ENCODE data around the gene ZNF829.
A peak's percentile ranks its signal among the peaks of the same experiment; 100 is the strongest.

ZNF829 gene

DNA sequence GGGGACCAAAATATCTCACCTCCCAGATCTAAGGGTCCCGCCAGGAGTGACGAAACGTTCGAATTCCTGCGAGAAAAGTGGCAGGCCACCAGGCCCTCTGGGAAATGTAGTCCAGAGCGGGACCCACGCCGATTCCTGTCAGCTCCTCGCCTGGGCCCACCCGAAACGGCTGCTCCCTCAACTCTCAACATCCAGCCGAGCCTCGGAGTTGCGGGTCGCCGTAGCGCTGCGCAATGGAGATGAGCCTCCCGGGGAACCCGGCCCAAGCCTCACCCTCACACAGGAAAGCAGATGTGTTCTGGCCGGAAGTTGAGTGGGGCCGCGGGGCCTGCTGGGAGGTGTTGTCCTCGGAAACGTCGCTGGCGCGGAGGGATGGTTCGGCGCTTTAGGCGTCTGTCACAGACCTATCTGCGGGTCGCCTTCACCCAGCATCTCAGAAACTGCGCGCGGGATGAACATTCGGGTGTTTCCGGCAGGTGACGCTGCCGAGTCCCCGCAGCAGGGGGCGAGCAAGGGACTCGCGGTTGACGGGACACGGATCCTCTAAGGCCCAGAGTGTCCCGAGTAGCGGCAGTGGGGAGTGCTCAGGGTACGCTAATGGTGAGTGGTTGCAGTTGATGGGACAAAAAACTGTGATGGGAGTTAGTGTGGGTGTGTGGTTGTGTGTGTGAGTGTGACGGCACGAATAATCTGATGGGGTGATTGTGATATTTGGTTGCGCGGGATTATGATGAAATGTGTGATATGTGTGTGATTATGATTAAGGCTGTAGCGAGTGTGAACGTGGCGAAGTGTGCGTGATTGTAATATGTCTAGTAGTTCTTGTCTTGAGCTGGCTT, at the start of gene ZNF829, which contains the start of gene ZNF568:
ZNF829 (minus strand) TSS at position 300 of the 839 bp plus-strand sequence. CDS start 1,124 bp downstream, outside the sequence.
ZNF568 (plus strand) TSS at position 341 of the 839 bp plus-strand sequence. CDS start 6,439 bp downstream, outside the sequence.
- peak; percentile 89 for DNase-seq

DNA sequence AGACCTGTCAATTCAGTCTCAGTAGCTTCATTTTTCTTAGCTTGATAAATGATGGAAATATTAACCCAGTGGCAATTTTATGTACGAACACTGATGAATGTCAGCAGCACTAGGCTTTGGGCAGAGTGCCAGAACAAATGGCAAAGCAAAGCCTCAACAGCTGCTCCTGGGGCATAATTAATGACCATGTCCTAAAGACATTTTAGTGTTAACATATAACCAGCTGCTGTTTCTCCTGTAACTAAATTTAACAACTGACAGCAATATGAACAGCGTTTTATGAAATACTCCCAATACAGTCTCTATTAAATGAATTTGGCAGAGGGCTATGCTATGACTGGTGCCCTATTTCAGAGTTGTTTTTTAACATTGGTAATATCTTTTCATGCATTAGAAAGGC, 47.2 kb upstream of the ZNF829 start:
- no peak for DNase-seq

DNA sequence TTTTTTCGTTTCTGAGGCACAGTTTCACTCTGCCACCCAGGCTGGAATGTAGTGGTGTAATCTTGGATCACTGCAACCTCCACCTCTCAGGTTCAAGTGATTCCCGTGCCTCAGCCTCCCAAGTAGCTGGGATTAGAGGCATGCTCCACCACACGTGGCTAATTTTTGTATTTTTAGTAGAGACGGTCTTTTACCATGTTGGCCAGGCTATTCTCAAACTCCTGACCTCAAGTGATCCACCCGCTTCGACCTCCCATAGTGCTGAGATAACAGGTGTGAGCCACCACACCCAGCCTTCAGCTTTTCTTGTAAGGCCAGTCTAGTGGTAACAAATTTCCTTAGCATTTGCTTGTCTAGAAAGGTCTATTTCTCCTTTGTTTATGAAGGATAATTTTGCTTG, 46.3 kb upstream of the ZNF829 start:
- no peak for DNase-seq

DNA sequence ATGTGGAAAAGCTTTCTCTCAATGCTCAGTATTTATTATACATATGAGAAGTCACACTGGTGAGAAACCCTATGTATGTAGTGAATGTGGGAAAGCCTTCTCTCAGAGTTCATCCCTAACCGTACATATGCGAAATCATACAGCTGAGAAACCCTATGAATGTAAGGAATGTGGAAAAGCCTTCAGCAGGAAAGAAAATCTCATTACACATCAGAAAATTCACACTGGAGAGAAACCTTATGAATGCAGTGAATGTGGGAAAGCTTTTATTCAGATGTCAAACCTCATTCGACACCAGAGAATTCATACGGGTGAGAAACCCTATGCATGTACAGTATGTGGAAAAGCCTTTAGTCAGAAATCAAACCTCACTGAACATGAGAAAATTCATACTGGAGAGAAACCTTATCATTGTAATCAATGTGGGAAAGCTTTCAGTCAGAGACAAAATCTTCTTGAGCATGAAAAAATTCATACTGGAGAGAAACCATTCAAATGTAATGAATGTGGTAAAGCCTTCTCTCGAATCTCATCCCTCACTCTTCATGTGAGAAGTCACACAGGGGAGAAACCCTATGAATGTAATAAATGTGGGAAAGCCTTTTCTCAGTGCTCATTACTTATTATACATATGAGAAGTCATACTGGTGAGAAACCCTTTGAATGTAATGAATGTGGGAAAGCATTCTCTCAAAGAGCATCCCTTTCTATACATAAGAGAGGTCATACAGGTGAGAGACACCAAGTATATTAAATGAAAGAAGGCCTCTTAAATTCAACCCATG, 34.4 kb upstream of the ZNF829 start:
- no peak for DNase-seq

DNA sequence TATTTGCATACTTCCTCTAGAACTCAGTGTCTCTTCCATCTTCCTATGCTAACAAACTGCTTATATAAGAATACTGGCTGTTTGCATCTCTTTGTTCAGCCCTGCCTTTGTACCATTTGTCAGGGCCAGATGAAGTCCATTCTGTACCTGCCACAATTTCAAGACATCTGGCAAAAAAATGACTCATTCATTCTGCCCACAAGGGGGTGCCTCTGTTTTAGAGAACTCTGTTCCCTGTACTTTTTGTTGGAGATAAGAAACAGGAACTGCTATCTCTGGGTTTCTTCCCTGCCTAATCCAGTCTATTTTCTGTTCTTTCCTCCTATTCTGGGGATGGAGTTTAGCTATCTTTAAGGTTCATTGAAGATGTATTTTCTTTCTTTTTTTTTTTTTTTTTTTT, 23.1 kb upstream of the ZNF829 start:
- DNase-seq = no peak

DNA sequence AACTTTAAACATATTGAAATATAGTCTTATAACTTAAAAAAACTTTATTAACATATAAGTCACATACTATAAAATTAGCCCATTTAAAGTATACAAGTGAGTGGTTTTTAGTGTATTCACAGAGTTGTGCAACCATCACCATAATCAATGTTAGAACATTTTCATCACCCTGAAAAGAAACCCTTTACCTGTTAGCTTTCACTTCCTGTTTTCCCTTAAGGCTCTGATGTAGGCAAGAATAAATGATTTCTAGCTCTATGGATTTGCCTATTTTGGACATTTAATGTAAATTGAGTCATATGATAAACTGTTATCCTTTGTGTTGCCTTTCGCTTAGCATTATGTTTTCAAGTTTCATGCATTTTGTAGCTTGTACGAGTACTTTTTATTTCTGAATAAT, 15.6 kb upstream of the ZNF829 start:
- DNase-seq = no peak

DNA sequence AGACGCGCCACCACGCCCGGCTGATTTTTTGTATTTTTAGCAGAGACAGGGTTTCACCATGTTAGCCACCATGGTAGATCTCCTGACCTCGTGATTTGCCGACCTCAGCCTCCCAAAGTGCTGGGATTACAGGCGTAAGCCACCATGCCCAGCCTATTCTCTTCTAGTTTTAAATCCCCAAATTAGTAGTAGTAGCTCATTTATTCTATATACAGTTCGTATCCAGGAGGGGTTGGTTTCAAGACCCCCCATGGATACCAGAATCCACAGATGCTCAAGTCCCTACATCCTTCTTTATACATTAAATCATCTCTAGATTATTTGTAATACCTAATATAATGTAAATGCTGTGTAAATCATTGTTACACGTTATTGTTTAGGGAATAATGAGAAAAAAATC, 2.0 kb upstream of the ZNF829 start:
- DNase-seq = no peak

DNA sequence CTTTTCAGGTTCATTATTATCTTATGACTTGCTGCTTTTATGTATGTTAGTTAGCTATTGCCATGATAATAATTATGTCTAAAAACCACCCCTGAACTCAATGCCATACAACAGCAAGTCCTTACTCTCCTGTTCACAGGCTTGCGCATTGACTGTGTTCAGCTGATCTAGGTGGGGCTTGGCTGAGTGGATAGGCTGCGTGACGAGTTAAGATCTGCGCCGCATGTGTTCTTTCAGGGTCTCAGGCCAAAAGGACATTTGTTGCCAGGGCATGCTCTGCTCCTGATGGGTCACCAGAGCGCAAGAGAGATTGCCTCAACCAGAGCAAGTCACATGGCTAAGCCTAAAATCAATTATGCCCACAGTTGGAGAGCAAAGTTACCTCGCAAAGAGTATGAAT, 900 bp upstream of the ZNF829 start:
- peak; percentile 3 for DNase-seq

DNA sequence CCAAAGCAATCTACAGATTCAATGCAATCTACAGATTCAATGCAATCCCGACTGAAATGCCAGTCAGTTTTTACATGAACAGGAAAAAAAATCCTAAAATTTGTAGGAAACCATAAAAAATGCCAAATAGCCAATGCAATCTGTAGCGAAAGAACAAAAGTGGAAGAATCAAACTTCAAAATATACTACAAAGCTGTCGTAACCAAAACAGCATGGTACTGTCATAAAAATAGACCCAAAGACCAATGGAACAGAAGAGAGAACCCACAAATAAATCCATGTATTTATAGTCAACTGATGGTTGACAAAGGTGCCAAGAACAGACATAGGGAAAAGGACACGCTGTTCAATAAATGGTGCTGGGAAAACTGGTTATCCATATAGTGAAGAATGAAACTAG, 17.7 kb downstream of the ZNF829 start:
- DNase-seq = no peak

DNA sequence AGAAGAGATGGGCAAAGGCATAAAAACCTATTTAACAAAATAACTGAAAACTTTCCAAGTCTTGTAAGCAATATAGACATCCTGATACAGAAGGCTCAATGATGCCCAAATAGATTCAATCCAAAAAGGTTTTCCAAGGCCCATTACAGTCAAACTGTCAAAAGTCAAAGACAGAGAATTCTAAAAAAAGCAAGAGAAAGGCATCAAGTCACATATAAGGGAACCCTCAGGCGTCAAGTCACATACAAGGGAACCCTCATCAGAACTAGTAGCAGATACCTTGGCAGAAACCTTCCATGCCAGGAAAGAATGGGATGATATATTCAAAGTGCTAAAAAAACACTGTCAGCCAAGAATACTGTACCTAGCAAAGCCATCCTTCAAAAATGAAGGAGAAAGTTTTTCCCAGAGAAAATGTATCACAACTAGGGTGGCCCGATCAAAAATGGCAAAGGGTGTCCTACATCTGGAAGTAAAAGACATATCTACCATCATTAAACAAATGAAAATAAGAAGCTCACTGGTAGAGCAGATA, 21.2 kb downstream of the ZNF829 start:
- DNase-seq = no peak

DNA sequence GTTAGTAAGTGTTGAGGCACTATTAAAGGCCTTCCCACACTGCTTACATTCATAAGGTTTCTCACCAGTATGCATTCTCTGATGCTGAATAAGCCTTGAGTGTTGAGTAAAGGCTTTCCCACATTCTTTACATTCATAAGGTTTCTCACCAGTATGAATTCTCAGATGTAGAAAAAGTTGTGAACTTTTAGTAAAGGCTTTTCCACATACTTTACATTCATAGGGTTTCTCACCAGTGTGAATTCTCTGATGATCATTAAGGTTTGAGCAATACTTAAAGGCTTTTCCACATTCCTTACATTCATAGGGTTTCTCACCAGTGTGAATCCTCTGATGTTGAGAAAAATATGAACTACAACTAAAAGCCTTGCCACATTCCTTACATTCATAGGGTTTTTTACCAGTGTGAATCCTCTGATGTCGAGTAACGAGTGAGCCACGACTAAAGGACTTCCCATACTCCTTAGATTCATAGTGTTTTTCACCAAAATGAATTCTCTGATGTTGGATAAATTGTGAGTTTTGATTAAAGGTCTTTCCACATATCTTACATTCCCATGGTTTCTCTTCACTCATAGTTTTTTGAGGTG, 24.2 kb downstream of the ZNF829 start:
- no peak for DNase-seq

DNA sequence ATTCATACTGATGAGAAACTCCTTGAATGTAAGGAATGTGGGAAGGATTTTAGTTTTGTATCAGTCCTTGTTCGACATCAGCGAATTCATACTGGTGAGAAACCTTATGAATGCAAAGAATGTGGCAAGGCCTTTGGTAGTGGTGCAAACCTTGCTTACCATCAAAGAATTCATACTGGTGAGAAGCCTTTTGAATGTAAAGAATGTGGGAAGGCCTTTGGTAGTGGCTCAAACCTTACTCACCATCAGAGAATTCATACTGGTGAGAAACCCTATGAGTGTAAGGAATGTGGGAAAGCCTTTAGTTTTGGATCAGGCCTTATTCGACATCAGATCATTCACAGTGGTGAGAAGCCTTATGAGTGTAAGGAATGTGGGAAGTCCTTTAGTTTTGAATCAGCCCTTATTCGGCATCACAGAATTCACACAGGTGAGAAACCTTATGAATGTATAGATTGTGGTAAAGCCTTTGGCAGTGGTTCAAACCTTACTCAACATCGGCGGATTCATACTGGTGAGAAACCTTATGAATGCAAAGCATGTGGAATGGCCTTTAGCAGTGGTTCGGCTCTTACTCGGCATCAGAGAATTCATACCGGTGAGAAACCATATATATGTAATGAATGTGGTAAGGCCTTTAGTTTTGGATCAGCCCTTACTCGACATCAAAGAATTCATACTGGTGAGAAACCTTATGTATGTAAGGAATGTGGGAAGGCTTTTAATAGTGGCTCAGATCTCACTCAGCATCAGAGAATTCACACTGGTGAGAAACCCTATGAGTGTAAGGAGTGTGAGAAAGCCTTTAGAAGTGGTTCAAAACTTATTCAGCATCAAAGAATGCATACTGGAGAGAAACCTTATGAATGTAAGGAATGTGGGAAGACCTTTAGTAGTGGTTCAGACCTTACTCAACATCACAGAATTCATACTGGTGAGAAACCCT, 38.8 kb downstream of the ZNF829 start:
- DNase-seq = no peak

DNA sequence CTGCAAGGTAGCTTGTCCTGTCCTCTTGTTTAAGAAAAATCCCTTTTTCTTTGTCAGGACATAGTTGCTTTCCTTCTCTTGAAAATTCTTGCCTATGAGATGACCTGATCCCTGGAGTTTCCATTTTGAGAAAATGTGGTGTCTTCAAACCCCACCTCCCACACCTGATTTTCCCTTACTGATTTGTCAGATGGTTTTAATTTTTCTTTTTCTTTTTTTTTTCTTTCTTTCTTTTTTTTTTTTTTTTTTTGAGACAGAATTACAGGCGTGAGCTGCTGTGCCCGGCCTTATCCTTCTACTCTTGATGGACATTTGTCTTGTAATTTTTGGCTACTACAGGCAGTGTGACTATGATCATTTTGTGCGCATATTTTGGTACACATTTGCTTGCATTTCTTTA, 64.2 kb downstream of the ZNF829 start:
- no peak for DNase-seq

DNA sequence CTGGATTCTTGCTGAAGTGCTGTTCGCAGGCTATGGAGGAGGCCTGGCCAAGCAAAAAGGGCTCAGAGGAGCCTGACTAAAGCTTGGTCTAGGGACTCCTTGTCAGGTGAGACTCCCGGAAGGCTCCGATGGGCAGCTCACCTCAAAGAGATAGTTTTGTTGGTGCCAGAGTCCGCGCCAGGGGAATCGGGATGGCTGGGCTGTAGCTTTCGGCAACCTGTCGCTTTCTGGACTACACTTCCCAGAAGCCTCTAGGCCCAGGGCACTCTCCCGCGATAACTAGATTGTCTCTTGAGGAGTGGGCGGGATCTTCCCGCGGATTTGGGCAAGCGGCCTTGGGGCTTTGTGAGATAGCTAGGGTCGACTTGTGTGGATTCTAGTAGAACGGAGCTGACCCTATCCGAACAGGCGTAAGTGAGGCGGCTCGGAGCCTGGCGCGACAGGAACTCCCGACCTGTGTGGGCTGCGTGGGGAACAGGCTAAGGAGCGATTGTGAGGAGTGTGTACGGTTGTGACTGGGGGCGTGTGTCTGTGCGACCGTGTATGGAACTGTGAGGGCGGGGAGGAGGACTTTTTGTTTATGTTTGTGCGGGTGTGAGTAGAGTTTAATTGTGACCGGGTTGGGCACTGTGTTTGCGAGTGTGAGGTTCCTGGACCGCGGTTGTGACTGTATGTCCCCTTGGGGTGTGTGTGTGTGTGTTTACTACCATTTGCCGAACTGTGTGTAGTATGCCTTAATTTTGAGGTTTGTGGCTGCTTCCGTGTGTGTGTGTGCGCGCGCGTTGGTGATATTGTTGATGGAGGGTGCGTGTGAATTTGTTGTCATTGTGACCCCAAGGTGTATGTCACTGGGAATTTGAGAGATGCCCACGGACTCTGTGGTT, 65.3 kb downstream of the ZNF829 start, which contains the start of gene ZNF345:
ZNF345 (plus strand) TSS at position 318 of the 884 bp plus-strand sequence. CDS start 25,955 bp downstream, outside the sequence.
- DNase-seq = peak; percentile 93

DNA sequence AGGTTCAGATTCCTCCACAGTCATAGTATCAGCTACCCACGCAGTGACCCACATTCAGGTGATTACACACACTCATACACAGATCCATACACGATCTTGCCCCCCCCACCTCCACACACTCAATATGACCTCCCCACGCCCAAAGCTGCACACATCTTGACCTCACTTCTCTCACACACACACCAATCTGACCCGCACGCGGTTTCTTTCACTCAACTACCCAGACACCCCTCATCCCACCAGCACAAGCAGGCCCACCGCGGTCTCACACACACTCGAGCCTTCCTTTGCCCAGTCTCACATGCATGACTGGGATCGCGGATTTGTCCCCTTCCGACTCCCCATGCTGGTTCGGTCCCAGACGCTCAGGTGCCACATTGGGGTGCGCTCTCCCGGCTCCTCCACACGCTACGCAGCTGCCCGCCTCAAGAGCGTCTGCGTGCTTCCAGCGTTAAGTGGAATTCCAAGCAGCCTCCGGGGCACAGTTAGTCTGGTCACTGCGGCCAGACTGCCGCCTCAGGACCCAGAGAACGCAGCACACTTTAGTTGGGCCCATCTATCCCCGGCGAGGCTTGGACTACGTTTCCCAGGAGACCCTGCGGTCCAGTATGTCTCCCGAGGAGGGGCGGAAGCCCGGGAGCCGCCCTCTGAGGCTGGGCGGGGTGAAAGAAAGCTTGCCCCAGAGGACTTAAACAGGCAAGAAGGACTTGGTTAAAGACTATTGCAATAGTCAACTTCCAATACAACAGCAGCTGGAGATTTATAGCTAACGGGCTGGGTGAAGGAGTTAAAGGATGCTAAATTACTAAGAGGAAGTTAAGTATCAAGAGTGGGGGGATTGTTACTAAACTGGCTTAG, 66.2 kb downstream of the ZNF829 start:
- DNase-seq = peak; percentile 85

DNA sequence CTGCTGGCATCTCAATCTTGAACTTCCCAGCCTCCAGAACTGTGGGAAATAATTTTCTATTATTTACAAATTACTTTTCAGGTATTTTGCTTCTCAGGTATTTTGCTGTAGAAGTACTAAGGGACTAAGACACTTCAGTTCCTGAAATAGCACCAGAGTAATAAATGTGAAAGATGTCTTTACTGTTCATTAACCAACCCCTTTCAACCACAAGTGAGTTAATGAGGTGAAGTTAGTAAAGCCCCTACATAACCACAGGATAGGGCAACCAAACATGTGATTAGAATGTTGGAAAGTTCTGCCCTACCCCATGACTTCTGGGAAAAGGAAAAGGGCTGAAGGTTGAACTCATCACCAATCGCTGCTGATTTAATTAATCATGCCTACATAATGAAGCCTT, 68.1 kb downstream of the ZNF829 start:
- no peak for DNase-seq

DNA sequence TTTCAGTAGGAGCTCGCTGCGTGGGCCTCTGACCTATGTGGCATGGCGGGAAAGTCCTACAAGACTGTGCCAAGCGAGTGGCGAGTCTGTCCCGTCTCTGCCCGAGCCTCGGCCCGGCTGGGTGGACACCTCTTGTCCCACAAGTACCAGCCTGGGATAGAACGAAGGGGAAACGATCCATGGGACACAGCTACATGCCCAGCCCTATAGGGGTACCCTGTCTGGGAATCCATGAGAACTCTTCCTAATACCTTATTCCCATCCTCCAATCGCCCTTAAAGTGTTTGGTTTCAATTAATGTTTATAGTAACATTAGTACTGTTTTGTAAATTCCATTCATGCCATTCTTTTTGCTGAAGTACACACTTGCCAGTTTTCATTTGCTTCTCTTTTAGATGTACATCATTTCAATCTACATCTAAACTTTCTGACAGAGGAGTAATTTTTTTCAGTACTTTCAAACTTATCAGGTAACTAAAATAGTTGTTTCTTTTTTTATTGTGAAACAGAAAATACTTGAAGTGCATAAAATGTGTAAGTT, 77.2 kb downstream of the ZNF829 start:
- peak; percentile 18 for DNase-seq
